H1 (cell line): ENCODE results near the gene PPIA. TPM values are rescaled to one million over a fixed set of nuclear protein-coding genes. Genes with fewer than 3 reads are reported as not detected.

Source experiments
- ATF2 ChIP-seq: IDR thresholded peaks from 2 replicates; pipeline ENCODE4 v1.6.1; 2012; ENCODE audit warnings: low read length, inconsistent platforms
- CBX5 ChIP-seq: fragments of 300-800, 300-1000 bp; sonication (generic); IDR thresholded peaks from 2 replicates; pipeline ENCODE4 v1.7.1; 2016; ENCODE audit warnings: antibody characterized with exemption, low read length, low read depth
- CHD7 ChIP-seq: fragments of 300-600 bp; sonication (generic); IDR thresholded peaks from 2 replicates; pipeline ENCODE4 v1.7.1; 2012; ENCODE audit warnings: low read length, moderate library complexity, mild to moderate bottlenecking, inconsistent platforms; ENCODE audit not compliant: insufficient replicate concordance
- HDAC6 ChIP-seq: IDR thresholded peaks from one replicate; pipeline ENCODE4 v1.7.1; 2012; ENCODE audit warnings: low read depth, mild to moderate bottlenecking, inconsistent platforms, low read length, moderate library complexity
- KDM1A ChIP-seq: fragments of 200-600, 300-600 bp; sonication (generic); IDR thresholded peaks from 2 replicates; pipeline ENCODE4 v1.7.1; 2016; ENCODE audit warnings: mild to moderate bottlenecking, low read length, borderline replicate concordance
- polyA plus RNA-seq, 7 experiments: library from polyadenylated mRNA; depleted of rRNA in 3 of 7; stranded (reverse) in 5 of 7; unstranded in 2 of 7; fragments of >200 nt in 5 of 7; fragments of 200-250 nt in 2 of 7; gene quantifications; 1 replicate in 5 of 7; 2 replicates in 1 of 7; 4 replicates in 1 of 7; pipeline versions ENCODE4 v1.2.1 to v1.2.3, GENCODE V29; 2011 to 2013; ENCODE audit warnings: missing spikeins in 2 of 7, mixed read lengths in 2 of 7
- total RNA-seq: library from RNA; stranded (reverse); fragmentation: NEBNext Ultra II Directional; extraction: Animal tissue kit (Norgen Biotek cat#: 25700); gene quantifications from 2 replicates; pipeline ENCODE4 v1.2.1, GENCODE V29; 2021

The PPIA gene
- total and polyA plus RNA-seq, 2 of the 8 experiments (the other 6 are each of a cell fraction or from before 2014, with no cell fraction given), result 2,865 to 5,394 TPM

- no peak for TF ChIP-seq CHD7
- TF ChIP-seq HDAC6, result no peak
- TF ChIP-seq KDM1A, result no peak
- no peak for TF ChIP-seq CBX5
- TF ChIP-seq ATF2, result peak; percentile 57; the same call in 1 of the 2 replicates
- TF ChIP-seq, all 59 proteins: peak for 8
Measured at GRCh38 chr7:44847509-44847919, 51.0 kb downstream of the PPIA start (continued).
